ENCODE data around the gene HOXC6. TPM values are rescaled to one million over a fixed set of nuclear protein-coding genes. Genes with fewer than 3 reads are reported as not detected.
A peak's percentile ranks its signal among the peaks of the same experiment; 100 is the strongest.

Gene HOXC6
- total and polyA plus RNA-seq, 9 of the 15 experiments (the other 6 are each of a cell fraction or from before 2014, with no cell fraction given) = 0.06 to 4.0 (median 1.4) TPM

GRCh38 chr12:54040148-54040494 is 11.9 kb downstream of the HOXC6 start:
- peak overlapping the region; percentile 56 for H2AFZ ChIP-seq (ENCODE audit: low read depth, low read length)
- H3K79me2 ChIP-seq (ENCODE audit: control insufficient read depth, insufficient read depth, low read length) = no peaks in the 10 kb centered on the region
- H3K27ac ChIP-seq (ENCODE audit: extremely low read depth, low read depth, low read length) = no peak overlapping the region
- no peaks in the 10 kb centered on the region for H3K36me3 ChIP-seq (ENCODE audit: control insufficient read depth, insufficient read depth, low read length)
- FAIRE-seq (peak; percentile 96), ATAC-seq (peak; percentile 89), DNase-seq (ENCODE audit: extremely low read depth in 1 of 4, low spot score in 3 of 4) (peak; percentile 65 to 97 (median 96))
- CTCF ChIA-PET (ENCODE audit: low intra/inter-chr PET ratio) = no interaction called here
- no peaks in the 10 kb centered on the region for H3K9me1 ChIP-seq (ENCODE audit: control insufficient read depth, insufficient read depth, low read length)
- 18% methylated on average over 3 of the region's 4 CpGs for WGBS (ENCODE audit: insufficient coverage, low coverage, missing lambda C conversion rate)
- POLR2A ChIA-PET = interaction anchor here (1.1 kb wide), 1 partner anchor 12 kb away, joined by 3 read pairs; no protein-coding TSS in a partner anchor
- H4K20me1 ChIP-seq (replicated peaks; ENCODE audit: control insufficient read depth, insufficient read depth, low read length) = no peaks in the 10 kb centered on the region
- H3K9me3 ChIP-seq (replicated peaks; ENCODE audit: control insufficient read depth, insufficient read depth, low read depth, low read length) = no peaks in the 10 kb centered on the region
- BruUV-seq (replicated peaks) = no TSS peak
- peaks cover 17% of the 10 kb centered on the region in 2 experiments; a peak in 3 of 5 replicates for H3K27me3 ChIP-seq (ENCODE audit: control insufficient read depth in 2 of 2, insufficient read depth in 2 of 2, low read length in 2 of 2)
- no peak overlapping the region for H3K4me3 ChIP-seq
- H3K4me2 ChIP-seq (ENCODE audit: insufficient read depth, low read length) = peak overlapping the region; percentile 27; the same call in 1 of the 2 replicates
- H3K4me1 ChIP-seq (replicated peaks in 1 of 2; ENCODE audit: control insufficient read depth in 2 of 2, insufficient read depth in 2 of 2, low read length in 2 of 2) = peaks cover 0 to 4% of the 10 kb centered on the region in 2 experiments; a peak in 3 of 5 replicates
- in situ Hi-C loops (cut with MboI) = no loop called here
- intact Hi-C loops (cut with micrococcal nuclease) = no loop called here
- H3K9ac ChIP-seq (ENCODE audit: insufficient read depth in 1 of 2, low read depth in 2 of 2, low read length in 2 of 2) = no peak overlapping the region
- TF ChIP-seq IRF1 (CRISPR knock-in tag; IDR thresholded peaks at IDR 0.05; ENCODE audit: borderline replicate concordance) (no peak), HDAC1 (IDR thresholded peaks at IDR 0.05) (no peak), XRCC5 (IDR thresholded peaks at IDR 0.05; ENCODE audit: low read depth, low read length) (no peak), POLR2B (IDR thresholded peaks at IDR 0.05; ENCODE audit: low read depth, partially characterized antibody) (no peak), SMAD4 (CRISPR knock-in tag; conservative IDR thresholded peaks at IDR 0.05) (no peak), FOS (IDR thresholded peaks at IDR 0.05; ENCODE audit: extremely low read depth, insufficient read length) (peak; percentile 79), HEY1 (CRISPR knock-in tag; IDR thresholded peaks at IDR 0.05; ENCODE audit: borderline replicate concordance) (no peak), REST (IDR thresholded peaks at IDR 0.05; ENCODE audit: borderline replicate concordance) (peak; percentile 34), REST (CRISPR knock-in tag; IDR thresholded peaks at IDR 0.05; ENCODE audit: low read depth) (no peak), ID3 (CRISPR knock-in tag; IDR thresholded peaks at IDR 0.05) (no peak), ID3 (tag; IDR thresholded peaks at IDR 0.05) (no peak), RAD51 (IDR thresholded peaks at IDR 0.05; ENCODE audit: borderline replicate concordance, low read depth) (peak; percentile 86), NFYB (IDR thresholded peaks at IDR 0.05; ENCODE audit: extremely low read depth, insufficient read length) (peak; percentile 87)
